ENCODE results near the gene HOXA4.

HOXA4 gene

DNA sequence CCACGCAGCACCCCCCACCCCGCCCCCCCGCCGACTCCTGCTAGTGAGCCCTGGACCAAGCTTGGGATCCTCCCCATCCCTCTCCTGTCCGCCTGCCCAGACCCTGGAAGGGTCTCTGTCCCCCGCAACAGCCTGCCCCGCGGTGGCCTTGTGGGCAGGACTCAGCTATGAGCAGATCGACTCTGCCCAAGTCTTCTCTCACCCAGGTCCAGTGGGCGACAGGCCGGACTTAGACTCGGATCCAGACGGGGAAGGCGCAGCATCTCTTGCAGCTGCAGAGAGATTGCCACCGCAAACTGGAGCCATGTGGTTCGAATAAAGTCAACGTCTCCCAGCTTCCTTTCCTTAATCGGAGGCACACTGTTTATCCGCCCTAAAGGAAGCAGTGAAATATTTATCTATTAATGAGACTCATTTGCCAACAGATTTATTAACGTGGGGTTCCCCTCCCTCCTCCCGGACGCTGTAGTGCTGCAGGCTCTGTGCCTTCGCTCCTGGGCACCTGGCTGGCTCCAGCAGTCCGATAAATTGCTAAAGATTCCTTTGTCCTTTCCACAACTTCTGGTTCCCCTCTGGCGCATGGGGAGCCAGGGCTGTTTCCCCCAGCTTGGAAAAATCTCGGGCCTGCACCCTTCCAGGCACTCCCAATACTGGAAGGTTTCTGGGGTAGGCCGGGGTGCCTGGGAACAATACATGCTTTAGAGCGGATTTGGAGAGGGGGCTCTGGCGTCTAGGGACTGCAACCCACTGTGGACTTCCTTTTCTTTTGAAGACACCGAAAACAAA lies 26.6 kb upstream of the HOXA4 start:
- Histone ChIP-seq H2AFZ (ENCODE audit: low read length) (no peak overlapping the region), H4K20me1 (ENCODE audit: insufficient read depth, low read length) (no peaks in the 10 kb centered on the region), H3K27me3 (replicated peaks; ENCODE audit: insufficient read depth, low read length) (peaks cover 91% of the 10 kb centered on the region), H3K4me3 (ENCODE audit: low read length) (no peak overlapping the region), H3K79me2 (ENCODE audit: low read length) (no peaks in the 10 kb centered on the region), H3F3A (ENCODE audit: insufficient read depth, low read length) (no peaks in the 10 kb centered on the region), H3K9ac (ENCODE audit: low read length) (no peak overlapping the region), H3K9me2 (replicated peaks; ENCODE audit: insufficient read depth, low read length) (no peaks in the 10 kb centered on the region), H3K9me3 (replicated peaks; ENCODE audit: insufficient read depth, low read length) (no peaks in the 10 kb centered on the region), H3K36me3 (replicated peaks; ENCODE audit: insufficient read depth, low read length) (no peaks in the 10 kb centered on the region), H3K4me2 (ENCODE audit: low read depth, low read length) (no peak overlapping the region), H3K4me1 (ENCODE audit: low read length) (peaks cover 4% of the 10 kb centered on the region; the same call in 1 of the 2 replicates), H3K27ac (ENCODE audit: low read length) (no peak overlapping the region)
- no peak for DNase-seq
- TF ChIP-seq, protein P1, sequence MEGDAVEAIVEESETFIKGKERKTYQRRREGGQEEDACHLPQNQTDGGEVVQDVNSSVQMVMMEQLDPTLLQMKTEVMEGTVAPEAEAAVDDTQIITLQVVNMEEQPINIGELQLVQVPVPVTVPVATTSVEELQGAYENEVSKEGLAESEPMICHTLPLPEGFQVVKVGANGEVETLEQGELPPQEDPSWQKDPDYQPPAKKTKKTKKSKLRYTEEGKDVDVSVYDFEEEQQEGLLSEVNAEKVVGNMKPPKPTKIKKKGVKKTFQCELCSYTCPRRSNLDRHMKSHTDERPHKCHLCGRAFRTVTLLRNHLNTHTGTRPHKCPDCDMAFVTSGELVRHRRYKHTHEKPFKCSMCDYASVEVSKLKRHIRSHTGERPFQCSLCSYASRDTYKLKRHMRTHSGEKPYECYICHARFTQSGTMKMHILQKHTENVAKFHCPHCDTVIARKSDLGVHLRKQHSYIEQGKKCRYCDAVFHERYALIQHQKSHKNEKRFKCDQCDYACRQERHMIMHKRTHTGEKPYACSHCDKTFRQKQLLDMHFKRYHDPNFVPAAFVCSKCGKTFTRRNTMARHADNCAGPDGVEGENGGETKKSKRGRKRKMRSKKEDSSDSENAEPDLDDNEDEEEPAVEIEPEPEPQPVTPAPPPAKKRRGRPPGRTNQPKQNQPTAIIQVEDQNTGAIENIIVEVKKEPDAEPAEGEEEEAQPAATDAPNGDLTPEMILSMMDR (IDR thresholded peaks at IDR 0.05; ENCODE audit: low read length): no peak
- TF ChIP-seq EZH2phosphoT487 (IDR thresholded peaks at IDR 0.05; ENCODE audit: low read length): no peak
- TF ChIP-seq EZH2 (optimal IDR thresholded peaks at IDR 0.05; ENCODE audit: low read depth, low read length): no peak

DNA sequence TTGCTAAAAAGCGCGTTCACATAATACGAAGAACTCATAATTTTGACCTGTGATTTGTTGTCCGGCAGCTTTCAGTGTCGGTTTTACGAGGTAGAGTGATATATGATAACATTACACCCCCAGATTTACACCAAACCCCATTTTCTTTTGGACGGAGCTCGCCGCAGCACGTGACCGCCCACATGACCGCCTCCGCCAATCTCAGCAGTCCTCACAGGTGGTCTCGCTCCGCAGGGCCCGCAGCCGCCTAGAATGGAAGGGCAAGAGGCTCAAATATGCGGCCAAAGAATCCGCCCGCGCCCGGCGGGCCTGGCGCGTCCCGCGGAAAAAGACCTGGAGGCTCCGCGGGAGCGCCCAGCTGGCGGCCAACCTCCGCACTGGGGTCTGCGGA lies 25.9 kb upstream of the HOXA4 start, which contains the start of gene HOXA7:
Gene HOXA7 (minus strand): TSS at position 168 of the 391 bp plus-strand sequence. CDS start 130 bp downstream, at position 38.
- no peak within 1 kb of the TSS for H3K9ac ChIP-seq (ENCODE audit: low read length)
- no peaks in the 10 kb centered on the region for H3K36me3 ChIP-seq (replicated peaks; ENCODE audit: insufficient read depth, low read length)
- no peaks in the 10 kb centered on the region for H3K9me3 ChIP-seq (replicated peaks; ENCODE audit: insufficient read depth, low read length)
- H3K79me2 ChIP-seq (ENCODE audit: low read length): no peaks in the 10 kb centered on the region
- H3K4me2 ChIP-seq (ENCODE audit: low read depth, low read length): peak within 1 kb of the TSS; percentile 52
- no peak within 1 kb of the TSS for H2AFZ ChIP-seq (ENCODE audit: low read length)
- TF ChIP-seq EZH2 (optimal IDR thresholded peaks at IDR 0.05; ENCODE audit: low read depth, low read length): no peak
- TF ChIP-seq, protein P1 (IDR thresholded peaks at IDR 0.05; ENCODE audit: low read length): no peak
- no peak for TF ChIP-seq EZH2phosphoT487 (IDR thresholded peaks at IDR 0.05; ENCODE audit: low read length)
- peak within 1 kb of the TSS; percentile 37; the same call in 1 of the 2 replicates for H3K4me3 ChIP-seq (ENCODE audit: low read length)
- H3K9me2 ChIP-seq (replicated peaks; ENCODE audit: insufficient read depth, low read length): no peaks in the 10 kb centered on the region
- no peaks in the 10 kb centered on the region for H3F3A ChIP-seq (ENCODE audit: insufficient read depth, low read length)
- H3K27ac ChIP-seq (ENCODE audit: low read length): no peak within 1 kb of the TSS
- H3K4me1 ChIP-seq (ENCODE audit: low read length): peaks cover 7% of the 10 kb centered on the region; the same call in 1 of the 2 replicates
- DNase-seq: no peak
- H4K20me1 ChIP-seq (ENCODE audit: insufficient read depth, low read length): no peaks in the 10 kb centered on the region
- peaks cover 92% of the 10 kb centered on the region for H3K27me3 ChIP-seq (replicated peaks; ENCODE audit: insufficient read depth, low read length)

DNA sequence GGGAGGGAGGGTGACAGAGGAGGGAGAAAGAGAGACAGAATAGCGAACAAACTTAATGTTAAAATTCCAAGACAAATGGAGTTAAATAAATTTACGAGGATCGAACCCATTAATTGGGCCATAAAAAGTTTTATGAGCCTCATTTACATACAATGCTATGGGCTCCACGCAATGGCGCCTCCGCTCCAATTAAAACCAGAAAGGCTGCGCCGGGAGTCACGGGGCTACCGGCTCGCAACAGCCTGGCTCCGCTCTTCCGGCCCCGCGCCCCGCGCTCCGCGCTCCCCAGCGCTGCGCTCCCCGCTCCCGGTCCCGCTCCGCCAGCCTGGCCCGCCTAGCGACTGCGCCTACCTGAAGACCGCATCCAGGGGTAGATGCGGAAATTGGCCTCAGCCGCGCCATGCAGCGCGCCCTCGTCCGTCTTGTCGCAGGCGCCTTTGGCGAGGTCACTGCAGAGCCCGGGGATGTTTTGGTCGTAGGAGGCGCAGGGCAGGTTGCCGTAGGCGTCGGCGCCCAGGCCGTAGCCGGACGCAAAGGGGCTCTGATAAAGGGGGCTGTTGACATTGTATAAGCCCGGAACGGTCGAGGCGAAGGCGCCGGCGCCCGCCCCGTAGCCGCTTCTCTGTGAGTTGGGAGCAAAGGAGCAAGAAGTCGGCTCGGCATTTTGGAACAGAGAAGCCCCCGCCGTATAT lies 25.4 kb upstream of the HOXA4 start:
- H3K4me2 ChIP-seq (ENCODE audit: low read depth, low read length): peak overlapping the region; percentile 52

More for the DNA sequence above, 25.4 kb upstream of the HOXA4 start:
- no peak for DNase-seq
- peak overlapping the region; percentile 37; the same call in 1 of the 2 replicates for H3K4me3 ChIP-seq (ENCODE audit: low read length)
- H3K79me2 ChIP-seq (ENCODE audit: low read length): no peaks in the 10 kb centered on the region
- no peaks in the 10 kb centered on the region for H3K9me2 ChIP-seq (replicated peaks; ENCODE audit: insufficient read depth, low read length)
- H3K27ac ChIP-seq (ENCODE audit: low read length): no peak overlapping the region
- peaks cover 11% of the 10 kb centered on the region; the same call in 1 of the 2 replicates for H3K4me1 ChIP-seq (ENCODE audit: low read length)
- H3K27me3 ChIP-seq (replicated peaks; ENCODE audit: insufficient read depth, low read length): peaks cover 97% of the 10 kb centered on the region
- no peaks in the 10 kb centered on the region for H4K20me1 ChIP-seq (ENCODE audit: insufficient read depth, low read length)
- no peaks in the 10 kb centered on the region for H3F3A ChIP-seq (ENCODE audit: insufficient read depth, low read length)
- TF ChIP-seq, protein P1 (IDR thresholded peaks at IDR 0.05; ENCODE audit: low read length): no peak
- no peak for TF ChIP-seq EZH2phosphoT487 (IDR thresholded peaks at IDR 0.05; ENCODE audit: low read length)
- TF ChIP-seq EZH2 (optimal IDR thresholded peaks at IDR 0.05; ENCODE audit: low read depth, low read length): no peak
- H3K36me3 ChIP-seq (replicated peaks; ENCODE audit: insufficient read depth, low read length): no peaks in the 10 kb centered on the region
- H3K9ac ChIP-seq (ENCODE audit: low read length): no peak overlapping the region
- no peak overlapping the region for H2AFZ ChIP-seq (ENCODE audit: low read length)
- H3K9me3 ChIP-seq (replicated peaks; ENCODE audit: insufficient read depth, low read length): no peaks in the 10 kb centered on the region
